Adipocyte (in vitro differentiated cells): ENCODE results near the gene MVP.

Source experiments
- DNase-seq: peaks from one replicate; pipeline ENCODE4 v3.0.0-alpha.2; 2015; ENCODE audit warnings: low read depth
- H3K27me3 ChIP-seq: replicated peaks from 2 replicates; pipeline ENCODE4 v1.7.0; 2013; ENCODE audit warnings: mild to moderate bottlenecking, low read length, moderate library complexity; ENCODE audit not compliant: control insufficient read depth, insufficient read depth
- H3K36me3 ChIP-seq: 2 replicates; pipeline ENCODE4 v1.7.0; 2013; ENCODE audit warnings: low read length, mild to moderate bottlenecking, moderate library complexity; ENCODE audit not compliant: control insufficient read depth, insufficient read depth, severe bottlenecking
- H3K4me1 ChIP-seq: 2 replicates; pipeline ENCODE4 v1.7.0; 2013; ENCODE audit warnings: mild to moderate bottlenecking, low read length, moderate library complexity; ENCODE audit not compliant: control insufficient read depth, insufficient read depth
- H3K4me3 ChIP-seq: 2 replicates; pipeline ENCODE4 v1.7.0; 2013; ENCODE audit warnings: mild to moderate bottlenecking, low read length, moderate library complexity
- H3K9ac ChIP-seq: 2 replicates; pipeline ENCODE4 v1.7.0; 2013; ENCODE audit warnings: mild to moderate bottlenecking, low read length, moderate library complexity
- H3K9me3 ChIP-seq: 2 replicates; pipeline ENCODE4 v1.7.0; 2013; ENCODE audit warnings: mild to moderate bottlenecking, low read length, moderate library complexity; ENCODE audit not compliant: control insufficient read depth

MVP gene

GRCh38 chr16:29805232-29806098, 14.8 kb upstream of the MVP start:
- peaks cover 23% of the 10 kb centered on the region for H3K4me1 ChIP-seq
- H3K9ac ChIP-seq, result peak overlapping the region; percentile 98
- DNase-seq, result peak; percentile 99
- H3K36me3 ChIP-seq, result peaks cover 12% of the 10 kb centered on the region
- no peaks in the 10 kb centered on the region for H3K9me3 ChIP-seq
- H3K27me3 ChIP-seq, result no peaks in the 10 kb centered on the region
- peak overlapping the region; percentile 91 for H3K4me3 ChIP-seq

- peak; percentile 88 for DNase-seq
- Histone ChIP-seq H3K9ac (peak within 1 kb of the TSS; percentile 98), H3K4me3 (peak within 1 kb of the TSS; percentile 91), H3K27me3 (no peaks in the 10 kb centered on the region), H3K36me3 (peaks cover 15% of the 10 kb centered on the region), H3K4me1 (peaks cover 29% of the 10 kb centered on the region), H3K9me3 (no peaks in the 10 kb centered on the region)
These were observed 14.1 kb upstream of the MVP start, which contains the start of gene MAZ for GRCh38 chr16:29806099-29806579. Gene MAZ, plus strand, starts transcription at chr16:29806529. Its CDS starts 173 bp downstream, at chr16:29806702.

- DNase-seq, result peak; percentile 37
- Histone ChIP-seq H3K36me3 (peaks cover 15% of the 10 kb centered on the region), H3K27me3 (no peaks in the 10 kb centered on the region), H3K9me3 (no peaks in the 10 kb centered on the region), H3K9ac (peak overlapping the region; percentile 89), H3K4me3 (peak overlapping the region; percentile 85), H3K4me1 (peaks cover 29% of the 10 kb centered on the region)
These were observed 13.4 kb upstream of the MVP start for GRCh38 chr16:29806641-29807425.

GRCh38 chr16:29807426-29808218, 12.6 kb upstream of the MVP start:
- H3K4me3 ChIP-seq, result peak overlapping the region; percentile 85
- peak; percentile 93 for DNase-seq
- no peaks in the 10 kb centered on the region for H3K9me3 ChIP-seq
- H3K36me3 ChIP-seq, result peaks cover 15% of the 10 kb centered on the region
- no peaks in the 10 kb centered on the region for H3K27me3 ChIP-seq
- H3K4me1 ChIP-seq, result peaks cover 31% of the 10 kb centered on the region
- peak overlapping the region; percentile 89 for H3K9ac ChIP-seq

GRCh38 chr16:29808219-29808900, 11.9 kb upstream of the MVP start:
- H3K9ac ChIP-seq, result peak overlapping the region; percentile 89
- H3K9me3 ChIP-seq, result no peaks in the 10 kb centered on the region
- peak overlapping the region; percentile 85 for H3K4me3 ChIP-seq
- H3K4me1 ChIP-seq, result peaks cover 31% of the 10 kb centered on the region
- H3K27me3 ChIP-seq, result no peaks in the 10 kb centered on the region
- DNase-seq, result no peak
- H3K36me3 ChIP-seq, result peaks cover 15% of the 10 kb centered on the region

- Histone ChIP-seq H3K4me3 (peak overlapping the region; percentile 85), H3K9ac (peak overlapping the region; percentile 89), H3K36me3 (peaks cover 15% of the 10 kb centered on the region), H3K27me3 (no peaks in the 10 kb centered on the region), H3K9me3 (no peaks in the 10 kb centered on the region), H3K4me1 (peaks cover 29% of the 10 kb centered on the region)
- DNase-seq, result no peak
These were observed 11.1 kb upstream of the MVP start for GRCh38 chr16:29809031-29809747.

- no peaks in the 10 kb centered on the region for H3K27me3 ChIP-seq
- H3K9me3 ChIP-seq, result no peaks in the 10 kb centered on the region
- H3K4me3 ChIP-seq, result peak overlapping the region; percentile 17
- peaks cover 24% of the 10 kb centered on the region for H3K4me1 ChIP-seq
- H3K36me3 ChIP-seq, result peaks cover 15% of the 10 kb centered on the region
- no peak for DNase-seq
- peak overlapping the region; percentile 59 for H3K9ac ChIP-seq
These were observed 10.2 kb upstream of the MVP start for GRCh38 chr16:29809850-29810698.

GRCh38 chr16:29810699-29811169, 9.5 kb upstream of the MVP start:
- no peak for DNase-seq
- Histone ChIP-seq H3K9me3 (no peaks in the 10 kb centered on the region), H3K9ac (peak overlapping the region; percentile 59), H3K27me3 (no peaks in the 10 kb centered on the region), H3K4me3 (peak overlapping the region; percentile 17), H3K36me3 (peaks cover 15% of the 10 kb centered on the region), H3K4me1 (peaks cover 27% of the 10 kb centered on the region)

GRCh38 chr16:29811170-29811895, 8.9 kb upstream of the MVP start:
- peak; percentile 98 for DNase-seq
- peaks cover 27% of the 10 kb centered on the region for H3K4me1 ChIP-seq
- peak overlapping the region; percentile 88 for H3K9ac ChIP-seq
- peaks cover 15% of the 10 kb centered on the region for H3K36me3 ChIP-seq
- H3K27me3 ChIP-seq, result no peaks in the 10 kb centered on the region
- H3K9me3 ChIP-seq, result no peaks in the 10 kb centered on the region
- H3K4me3 ChIP-seq, result peak overlapping the region; percentile 82
